ENCODE data around the gene WASF2.

Gene WASF2

DNA sequence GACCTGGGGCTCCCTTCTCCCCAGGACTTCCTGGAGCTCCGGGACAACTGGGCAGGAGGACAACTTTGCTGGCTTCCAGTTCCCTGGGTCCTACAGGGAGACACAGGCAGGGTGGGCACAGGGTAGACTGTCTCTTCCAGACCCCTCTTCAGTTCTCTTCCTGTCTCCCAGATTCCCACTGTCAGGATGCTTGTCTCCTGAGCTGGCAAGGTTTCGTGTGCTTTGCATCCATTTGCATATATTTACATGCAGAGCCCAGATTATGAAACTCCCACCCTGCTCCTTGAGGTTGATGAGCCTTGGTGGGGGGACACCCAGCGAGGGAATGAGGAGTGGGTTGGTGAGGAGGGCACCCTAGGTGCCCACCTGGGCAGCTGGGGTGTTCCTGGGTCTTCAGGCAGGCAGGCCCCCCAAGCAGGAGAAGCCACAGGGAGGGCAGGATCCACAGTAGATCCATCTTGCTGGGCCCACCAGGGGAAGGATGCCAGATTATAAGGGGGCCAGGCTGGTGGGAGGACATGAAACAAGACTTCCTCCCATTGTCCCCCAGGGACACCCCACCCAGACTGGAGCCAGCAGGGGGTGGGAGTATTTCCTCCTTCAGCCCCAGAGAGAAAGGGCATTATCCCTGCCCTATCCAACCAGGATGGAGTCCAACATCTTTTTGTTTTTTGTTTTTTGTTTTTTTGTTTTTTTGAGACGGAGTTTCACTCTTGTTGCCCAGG is 115.4 kb downstream of the WASF2 start, which contains the start of gene FCN3:
TSS of gene FCN3 (minus strand) at position 463 of the 725 bp plus-strand sequence. CDS start at position 457, 6 bp downstream.
- DNase-seq (ENCODE audit: low read depth) = no peak

DNA sequence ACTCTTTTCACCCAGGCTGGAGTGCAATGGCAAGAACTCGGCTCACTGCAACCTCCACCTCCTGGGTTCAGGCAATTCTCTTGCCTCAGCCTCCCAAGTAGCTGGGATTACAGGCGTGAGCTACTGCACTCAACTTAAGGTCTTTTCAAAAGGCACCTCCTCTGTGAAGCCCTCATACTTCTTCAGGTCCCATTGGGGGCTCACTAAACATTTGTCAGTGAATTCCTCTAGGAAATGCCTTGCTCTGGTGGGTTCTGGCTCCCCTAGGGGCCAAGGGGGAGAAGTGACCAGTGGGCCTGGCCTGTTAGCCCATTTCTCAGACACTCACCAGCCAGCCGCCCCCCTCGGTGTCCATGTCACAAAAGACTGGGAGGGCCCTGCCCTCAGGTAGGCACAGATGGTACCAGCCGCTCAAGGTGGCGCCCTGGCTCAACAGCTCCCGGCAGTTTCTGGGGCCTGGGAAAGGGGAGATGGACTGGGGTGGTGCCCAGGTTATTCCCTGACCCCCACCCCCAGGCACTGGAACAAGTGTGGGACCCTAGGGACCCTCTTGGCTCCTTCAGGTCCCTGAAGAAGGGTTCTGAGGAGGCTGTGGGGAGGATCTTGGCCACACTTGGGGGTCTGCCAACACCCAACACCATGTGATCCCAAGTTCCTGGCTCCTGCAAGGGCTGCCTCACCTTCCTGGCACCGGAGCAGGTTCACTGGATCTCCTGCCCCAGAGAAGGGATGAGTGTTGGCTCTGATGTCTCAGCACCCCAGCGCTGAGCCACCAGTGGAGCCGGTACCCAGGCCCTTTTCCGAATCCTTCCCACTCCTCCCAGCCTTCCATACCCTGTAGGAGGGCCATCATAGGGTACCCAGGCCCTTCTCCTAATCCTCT is 116.9 kb downstream of the WASF2 start:
- DNase-seq (ENCODE audit: low read depth) = no peak

DNA sequence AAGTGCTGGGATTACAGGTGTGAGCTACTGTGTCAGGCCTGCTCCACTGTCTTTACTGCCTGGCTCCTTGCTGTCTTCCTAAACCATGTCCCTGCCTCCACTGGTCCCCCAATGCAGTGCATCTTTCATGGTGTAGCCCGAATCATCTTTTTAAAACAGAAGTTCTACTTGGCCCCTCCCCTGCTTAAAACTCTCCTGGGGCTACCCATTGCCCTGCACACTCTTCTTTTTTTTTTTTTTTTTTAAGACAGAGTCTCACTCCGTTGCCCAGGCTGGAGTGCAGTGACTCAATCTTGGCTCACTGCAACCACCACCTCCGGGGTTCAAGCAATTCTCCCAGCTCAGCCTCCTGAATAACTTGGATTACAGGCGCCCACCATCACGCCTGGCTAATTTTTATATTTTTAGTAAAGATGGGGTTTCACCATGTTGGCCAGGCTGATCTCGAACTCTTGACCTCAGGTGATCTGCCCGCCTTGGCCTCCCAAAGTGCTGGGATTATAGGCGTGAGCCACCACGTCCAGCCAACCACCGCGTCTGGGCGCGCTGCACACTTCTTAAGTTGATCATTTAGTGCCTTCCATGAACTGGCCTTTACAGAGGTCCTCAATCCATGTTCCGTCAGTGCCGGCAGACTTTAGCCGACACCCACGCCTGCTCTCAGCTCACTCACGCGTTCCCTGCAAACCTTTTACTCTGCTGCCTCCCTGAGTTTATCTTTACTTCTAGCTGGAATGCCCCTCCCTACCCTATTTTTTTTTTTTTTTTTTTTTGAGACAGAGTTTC is 117.8 kb downstream of the WASF2 start:
- DNase-seq (ENCODE audit: low read depth) = no peak

DNA sequence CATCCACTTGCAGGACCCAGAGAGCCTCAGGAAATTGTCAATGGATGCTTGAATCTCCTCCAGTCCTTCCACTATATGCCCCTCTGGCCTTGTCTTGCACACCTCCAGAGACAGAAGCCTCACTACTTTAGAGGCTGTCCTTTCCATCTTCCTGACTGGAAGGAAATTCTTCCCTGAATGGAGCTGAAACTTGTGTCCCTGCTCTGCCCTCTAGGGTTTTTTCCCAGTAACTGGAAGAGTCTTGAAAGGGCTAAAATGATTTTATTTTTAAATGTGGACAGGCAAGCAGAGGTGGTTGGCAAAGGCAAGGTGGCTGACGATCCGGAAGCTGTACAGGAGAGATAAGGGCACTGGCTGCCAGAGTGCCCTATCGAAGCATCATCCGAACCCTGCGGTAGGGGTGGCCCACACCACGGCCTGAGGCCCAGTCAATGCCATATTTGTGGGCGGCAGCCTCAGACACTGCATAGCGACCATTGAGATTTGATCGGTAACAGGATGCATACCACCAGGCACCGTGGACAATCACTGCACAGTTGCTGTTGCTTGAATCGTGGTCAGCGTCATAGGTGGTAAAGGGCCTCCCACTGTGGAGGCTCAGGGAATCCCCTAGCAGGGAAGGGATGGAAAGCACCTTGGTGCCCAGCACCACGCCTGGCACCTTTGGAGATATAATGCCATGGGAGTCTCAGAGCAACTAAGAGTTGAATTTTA is 120.9 kb downstream of the WASF2 start:
- no peak for DNase-seq (ENCODE audit: low read depth)

DNA sequence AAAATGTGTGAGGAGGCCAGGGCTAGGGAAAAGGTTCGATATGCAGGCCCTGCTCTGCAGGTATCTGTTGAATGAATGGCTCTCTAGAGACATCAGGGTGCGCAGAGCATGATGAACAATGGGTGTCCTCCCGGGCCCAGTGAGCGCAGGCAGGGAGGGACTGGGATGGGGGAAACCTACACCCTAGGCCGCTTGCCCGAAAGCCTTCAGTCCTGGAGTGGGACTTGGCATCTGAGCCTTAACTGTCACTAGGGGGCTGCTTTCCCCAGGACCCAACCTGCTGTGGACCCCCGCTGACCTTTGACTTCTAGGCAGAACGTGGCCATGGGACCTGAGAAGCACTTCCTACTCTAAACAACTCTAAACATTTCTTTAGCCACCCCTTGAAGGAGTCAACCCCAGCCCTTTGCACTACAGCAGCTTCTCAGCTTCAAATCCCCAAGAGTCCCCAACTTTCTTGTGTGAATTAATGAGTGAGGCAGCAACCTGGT is 122.8 kb downstream of the WASF2 start:
- DNase-seq (ENCODE audit: low read depth) = no peak

DNA sequence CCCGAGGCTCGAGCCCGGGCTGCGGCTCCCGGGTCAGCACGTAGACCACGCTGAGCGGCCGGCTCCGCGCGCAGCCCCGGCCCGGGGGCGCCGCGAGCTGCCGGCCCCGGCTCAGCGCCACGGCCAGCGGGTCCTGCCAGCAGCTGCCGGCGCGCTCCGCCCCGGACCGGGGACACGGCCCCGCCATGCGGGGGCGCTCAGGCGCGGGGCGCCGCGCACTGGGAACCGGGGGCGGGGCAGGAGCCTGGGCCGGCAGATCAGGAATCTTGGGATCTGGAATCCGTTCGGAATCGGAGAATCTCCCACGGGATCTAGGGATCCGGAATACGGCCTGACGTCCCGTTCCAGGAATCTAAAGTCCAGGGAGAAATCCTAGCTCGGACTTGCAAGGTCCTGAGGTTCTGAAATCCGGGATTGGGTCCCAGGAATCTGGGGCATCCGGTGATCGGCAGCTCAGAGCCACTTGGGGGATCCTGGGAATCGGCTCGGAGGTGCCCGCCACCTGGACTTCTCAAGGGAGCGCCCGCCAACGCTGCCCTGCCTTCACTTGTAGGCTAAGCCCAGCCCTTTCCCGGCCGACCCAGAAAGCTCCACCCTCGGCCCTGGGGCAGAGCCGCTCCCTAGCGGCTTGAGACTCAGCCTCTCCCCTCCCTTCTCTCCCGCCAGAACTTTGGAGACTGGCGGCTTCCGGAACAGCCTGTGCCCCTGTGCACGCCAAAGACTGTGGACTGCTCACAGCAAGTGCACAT is 123.4 kb downstream of the WASF2 start, which contains the start of gene MAP3K6:
TSS of gene MAP3K6 (minus strand) at position 551 of the 749 bp plus-strand sequence. CDS start at position 187, 364 bp downstream.
- DNase-seq (ENCODE audit: low read depth) = no peak

DNA sequence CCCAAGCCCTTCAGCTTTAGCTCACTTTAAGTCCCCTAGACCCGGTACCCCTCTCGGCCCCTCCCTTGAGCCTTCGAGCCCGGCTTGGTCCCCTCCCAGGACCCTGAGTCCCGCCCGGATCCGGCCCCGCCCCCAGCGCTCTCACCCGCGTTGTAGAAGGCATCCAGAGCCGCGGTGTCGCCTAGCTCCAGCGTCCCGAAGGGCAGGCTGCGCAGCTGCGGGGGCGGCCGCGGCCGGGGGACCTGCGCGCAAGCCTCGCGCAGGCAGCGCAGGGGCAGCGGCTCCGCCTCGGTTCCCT is 123.9 kb downstream of the WASF2 start:
- DNase-seq (ENCODE audit: low read depth) = peak; percentile 43

DNA sequence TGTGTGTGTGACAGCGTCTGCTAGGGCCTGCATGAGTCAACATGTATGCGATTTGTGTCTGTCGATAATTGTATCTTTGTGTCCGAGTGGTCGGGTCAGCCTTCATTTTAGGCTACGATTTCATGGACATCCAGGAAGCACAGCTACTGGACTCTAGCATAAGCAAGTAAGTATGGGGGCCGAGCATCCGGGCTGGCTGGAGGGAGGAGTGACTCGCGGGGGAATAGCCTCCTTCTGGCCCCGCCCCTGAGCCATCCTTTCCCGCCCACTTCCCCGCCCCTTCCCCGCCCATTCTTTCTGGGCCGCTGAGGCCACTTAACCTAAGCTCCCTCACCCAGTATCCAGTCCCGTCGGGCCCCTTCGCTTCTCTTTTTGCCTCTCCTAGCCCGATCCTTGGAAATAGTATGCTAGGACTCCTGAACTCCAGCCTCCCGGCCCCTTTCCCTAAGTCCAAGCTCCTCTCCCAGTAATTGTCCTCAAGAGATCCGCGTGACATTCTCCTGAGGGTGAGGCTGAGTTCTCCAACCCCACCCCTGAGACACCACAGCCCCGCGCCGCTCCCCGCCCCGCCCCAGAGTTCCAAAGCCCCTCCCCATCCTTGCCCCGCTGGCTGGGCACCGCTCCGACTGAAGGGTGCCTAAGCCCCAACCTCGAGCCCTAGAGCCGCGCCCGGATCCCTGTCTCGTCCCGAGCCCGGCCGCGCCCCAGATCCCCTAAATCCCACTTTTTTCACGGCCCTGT is 124.4 kb downstream of the WASF2 start:
- DNase-seq (ENCODE audit: low read depth) = peak; percentile 65

DNA sequence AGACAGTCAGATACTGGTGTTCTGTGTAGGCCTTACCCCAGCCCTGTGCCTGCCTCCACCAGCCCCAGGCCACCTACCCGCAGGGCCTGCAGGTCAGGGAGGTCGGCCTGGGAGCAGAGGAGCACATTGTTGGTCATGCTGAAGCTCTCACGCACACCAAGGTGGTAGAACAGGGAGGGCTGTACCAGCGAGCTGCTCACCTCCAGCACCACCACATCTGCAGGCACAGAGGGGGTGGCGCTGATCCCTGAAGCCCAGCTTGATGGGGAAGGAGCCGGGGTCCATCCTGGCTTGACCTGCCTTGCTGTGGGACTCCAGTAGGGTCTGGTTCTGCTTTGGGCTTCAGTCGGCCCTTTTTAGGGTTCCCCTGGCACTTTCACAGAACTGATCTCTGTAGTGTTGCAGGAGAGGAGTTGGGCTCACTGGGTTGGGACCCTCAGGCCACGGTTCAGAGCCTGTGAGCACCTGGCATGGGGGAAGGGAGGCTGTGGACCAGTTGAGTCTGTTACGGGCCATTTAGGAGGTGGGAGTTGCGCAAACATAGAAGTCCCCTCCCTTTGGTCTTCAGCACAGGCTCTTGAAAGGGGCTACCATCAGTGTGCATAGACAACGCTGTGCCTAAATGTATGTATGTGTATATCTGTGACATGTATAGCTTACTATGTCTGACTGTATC is 125.1 kb downstream of the WASF2 start:
- DNase-seq (ENCODE audit: low read depth) = no peak

DNA sequence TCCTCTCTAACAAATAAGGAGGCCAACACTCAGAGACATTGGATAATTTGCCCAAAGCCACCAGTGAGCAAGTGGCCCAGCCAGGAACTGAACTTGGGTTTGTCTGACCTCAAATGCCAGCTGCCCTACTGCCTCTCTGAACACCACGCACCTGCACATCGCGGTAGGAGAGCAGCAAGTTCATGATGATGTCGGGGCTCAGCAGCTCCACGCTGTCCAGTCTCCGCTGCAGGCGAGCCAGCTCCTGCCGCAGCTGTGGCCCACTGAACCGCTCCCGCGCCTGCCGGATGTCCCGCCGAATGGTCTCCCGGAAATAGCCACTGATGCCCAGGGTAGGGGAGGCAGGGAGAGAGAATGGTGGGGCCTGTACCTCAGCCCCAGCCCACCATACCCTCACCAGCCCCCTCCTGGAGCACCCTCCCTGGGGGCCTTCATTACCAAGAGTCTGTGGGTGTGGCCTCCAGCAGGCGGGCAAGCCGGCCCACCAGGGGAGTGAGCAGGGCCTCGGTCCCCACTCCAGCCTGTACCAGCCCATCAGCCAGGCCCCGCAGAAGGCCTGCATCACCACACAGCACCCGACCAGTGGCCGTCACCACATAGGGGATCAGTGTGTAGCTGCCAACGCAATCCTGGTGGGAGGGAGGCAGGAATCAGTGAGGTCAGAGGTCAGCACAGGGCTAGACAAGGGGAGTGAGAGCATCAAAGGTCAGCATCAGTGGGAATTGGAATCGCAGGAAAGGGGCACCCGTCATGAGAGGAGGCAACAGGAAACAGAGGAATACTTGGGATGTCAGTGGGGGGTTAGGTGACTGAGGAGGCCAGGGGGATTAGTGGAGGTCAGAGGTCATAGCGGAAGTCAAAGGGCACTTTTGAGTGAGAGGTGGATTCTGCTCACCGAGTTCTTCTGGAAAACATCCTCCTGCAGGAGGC is 125.9 kb downstream of the WASF2 start:
- no peak for DNase-seq (ENCODE audit: low read depth)

DNA sequence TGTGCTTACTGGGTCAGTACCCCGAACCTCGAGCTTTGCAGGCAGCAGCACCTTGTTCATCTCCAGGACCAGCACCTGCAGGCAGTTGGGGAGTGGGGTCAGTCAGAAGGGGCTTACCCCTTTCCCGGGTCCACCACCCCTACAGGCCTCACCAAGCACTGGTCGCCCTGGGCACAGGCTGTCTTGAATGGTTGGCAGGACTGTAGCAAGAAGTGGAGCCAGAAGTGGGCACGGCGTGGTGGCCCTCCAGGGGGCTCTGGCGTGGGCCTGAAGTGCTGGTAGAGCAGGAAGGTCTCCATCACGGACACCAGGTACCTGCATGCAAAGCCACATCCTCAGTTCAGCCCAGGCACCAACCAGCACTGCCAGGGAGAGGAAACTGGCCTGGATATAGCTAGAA is 128.4 kb downstream of the WASF2 start:
- no peak for DNase-seq (ENCODE audit: low read depth)

DNA sequence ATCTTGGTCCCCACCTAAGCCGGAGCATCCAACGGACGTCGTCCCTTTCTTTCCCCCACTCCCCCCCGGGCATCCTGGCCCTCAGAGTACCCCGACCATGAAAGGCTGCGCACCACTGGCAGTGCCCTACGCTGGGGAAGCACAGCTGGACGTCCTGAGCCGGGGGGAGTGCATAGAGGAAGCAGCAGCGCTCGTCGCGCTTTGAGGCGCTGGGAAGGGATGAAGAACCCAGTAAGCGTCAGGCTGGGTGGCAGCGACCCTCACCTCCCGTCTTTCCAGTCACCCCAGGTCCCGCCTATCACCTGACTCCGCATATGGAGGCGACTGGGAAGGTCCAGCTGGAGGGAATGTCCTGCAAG is 128.9 kb downstream of the WASF2 start:
- DNase-seq (ENCODE audit: low read depth) = no peak

DNA sequence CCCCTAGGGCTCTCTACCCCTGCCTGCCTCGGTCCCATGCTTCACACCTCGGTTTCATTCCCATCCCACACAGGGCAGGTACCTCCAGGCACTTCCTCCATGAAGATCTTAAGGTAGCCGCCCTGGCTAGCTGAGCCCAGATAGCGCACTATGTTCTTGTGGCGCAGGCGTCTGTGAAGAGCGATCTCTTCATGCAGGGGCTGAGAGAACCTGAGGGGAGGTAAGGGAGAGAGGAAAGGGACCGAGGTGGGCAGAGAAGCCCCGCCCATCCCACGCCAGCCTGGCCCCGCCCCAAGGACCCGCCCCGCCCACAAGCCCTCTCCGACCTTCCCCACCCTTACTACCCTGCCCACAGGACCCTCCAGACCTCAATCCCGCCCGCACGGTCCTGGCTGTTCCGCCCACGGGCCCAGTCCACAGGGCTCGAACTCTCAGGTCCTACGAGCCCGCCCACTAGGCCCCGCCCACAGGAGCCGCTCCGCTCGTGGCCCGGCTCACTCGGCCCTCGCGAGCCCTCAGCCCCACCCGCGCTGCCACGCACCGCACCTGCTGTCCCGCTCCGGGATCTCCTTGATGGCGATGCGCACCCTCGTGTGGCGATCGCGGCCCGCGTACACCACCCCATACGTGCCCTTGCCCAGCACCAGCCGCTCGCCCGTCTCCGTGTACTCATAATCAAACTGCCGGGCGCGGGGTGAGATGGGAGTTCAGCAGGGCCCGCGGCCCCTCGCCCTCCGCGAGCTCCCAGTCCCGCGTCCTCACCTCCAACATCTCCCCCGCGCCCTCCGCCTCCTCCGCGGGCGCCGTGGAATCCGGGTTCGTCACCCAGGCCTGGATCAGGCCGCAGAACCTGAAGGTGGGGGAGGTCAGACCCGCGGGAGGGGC is 129.6 kb downstream of the WASF2 start:
- no peak for DNase-seq (ENCODE audit: low read depth)

DNA sequence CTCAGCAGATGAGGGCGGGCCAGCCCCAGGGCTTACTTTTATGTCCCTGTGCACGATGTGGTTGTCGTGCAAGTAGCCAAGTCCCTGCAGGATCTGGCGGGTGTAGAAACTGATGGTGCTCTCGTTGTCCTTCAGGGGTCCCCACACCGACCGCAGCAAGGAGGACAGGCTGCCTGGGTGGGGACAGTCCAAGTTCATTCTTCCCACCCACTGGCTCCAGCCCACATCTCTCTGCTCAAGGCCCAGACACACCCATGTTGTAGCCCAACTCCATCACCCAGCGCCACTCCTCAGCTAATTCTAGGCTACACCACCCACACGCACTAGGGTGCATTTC is 130.2 kb downstream of the WASF2 start:
- no peak for DNase-seq (ENCODE audit: low read depth)

DNA sequence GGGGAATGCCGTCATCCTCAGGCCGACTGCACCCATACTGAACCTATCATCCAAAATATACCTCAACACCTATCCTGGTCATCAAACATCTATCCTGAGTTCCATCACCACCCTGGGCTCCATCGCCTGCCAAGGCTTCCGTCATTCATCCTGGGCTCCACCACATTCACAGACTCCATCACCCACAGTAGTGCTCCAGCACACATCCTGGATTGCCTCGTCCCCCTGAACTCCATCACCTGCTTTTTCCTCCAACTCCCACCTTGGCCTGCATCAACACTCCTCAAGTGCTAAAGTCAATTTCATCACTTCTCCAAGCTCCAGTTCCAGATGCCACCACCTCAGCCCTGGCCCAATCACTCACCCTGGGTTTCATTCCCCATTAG is 131.0 kb downstream of the WASF2 start:
- no peak for DNase-seq (ENCODE audit: low read depth)

DNA sequence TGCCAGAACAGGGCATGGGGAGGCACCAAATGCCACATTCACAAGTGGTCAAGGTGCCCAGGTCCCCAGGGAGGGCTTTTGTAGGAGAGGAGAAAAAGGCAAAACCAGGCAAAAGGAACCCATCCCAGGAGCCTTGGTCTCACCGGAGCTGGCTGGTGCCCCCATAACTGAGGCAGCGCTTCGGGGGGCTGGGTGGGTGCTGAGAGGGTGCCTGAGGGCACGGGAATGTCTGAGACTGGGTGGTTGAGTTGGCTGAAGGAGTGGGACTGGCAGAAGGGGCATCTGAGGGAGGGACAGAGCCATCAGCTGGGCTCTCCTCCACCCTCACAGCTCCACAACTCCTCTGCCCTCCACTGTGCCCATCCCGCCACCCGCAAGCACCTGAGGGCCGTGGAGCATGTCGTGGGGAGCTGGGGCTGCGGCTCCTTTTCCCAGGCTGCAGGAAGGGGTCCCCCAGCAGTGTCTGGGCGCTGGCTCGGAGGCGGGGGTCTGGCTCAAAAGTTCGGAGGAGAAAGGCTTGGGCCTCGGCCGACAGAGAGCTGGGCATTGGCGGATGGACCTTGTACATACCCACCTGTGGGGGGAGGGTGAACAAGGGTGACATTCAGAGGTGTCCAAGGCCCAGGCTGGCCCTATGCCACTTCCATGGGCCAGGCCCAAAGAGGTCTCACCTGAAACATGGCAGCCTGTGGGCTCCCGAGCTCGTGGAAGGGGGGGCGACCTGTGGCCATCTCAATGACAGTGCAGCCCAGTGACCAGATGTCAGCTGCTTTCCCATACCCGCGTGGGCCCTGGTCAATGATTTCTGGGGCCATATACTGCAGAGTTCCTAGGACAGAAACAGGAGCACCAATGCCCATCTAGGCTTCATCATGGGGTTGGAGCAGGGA is 131.7 kb downstream of the WASF2 start:
- DNase-seq (ENCODE audit: low read depth) = no peak

Data from stimulated activated CD8-positive, alpha-beta memory T cell treated with anti-CD3 and anti-CD28 coated beads, Interleukin-12 subunit alpha, Interleukin-12 subunit beta, amount 100 ng/mL, for 1 hour (primary cell).